Upper lobe of left lung (tissue), 6 donors: ENCODE measurements around the gene ELP4. TPM values are rescaled to one million over a fixed set of nuclear protein-coding genes. Genes with fewer than 3 reads are reported as not detected.

Experiments used
- ATAC-seq, 2 donors: fragments of 200-7000 bp; cut with Tn5 transposase; one replicate each; pipeline ENCODE4 v1.9.1; 2022; ENCODE audit warnings: mild to moderate bottlenecking in 2 of 2, moderate library complexity in 2 of 2; ENCODE audit not compliant: low FRiP score in 2 of 2
- DNase-seq, 2 donors: peaks; one replicate each; pipeline ENCODE4 v3.0.0-alpha.2; 2019 to 2020
- H3K27ac ChIP-seq, 4 donors: fragments of 200-600 bp; sonication (generic); one replicate each; pipeline ENCODE4 v1.5.1; 2016 to 2019
- H3K27me3 ChIP-seq, 4 donors: fragments of 200-600 bp; sonication (generic); one replicate each; pipeline ENCODE4 v1.5.1; 2017 to 2019
- H3K36me3 ChIP-seq, 4 donors: fragments of 200-600 bp; sonication (generic); one replicate each; pipeline ENCODE4 v1.5.1; 2016 to 2019
- H3K4me1 ChIP-seq, 4 donors: fragments of 200-600 bp; sonication (generic); one replicate each; pipeline ENCODE4 v1.5.1; 2018 to 2019
- H3K4me3 ChIP-seq, 4 donors: fragments of 200-600 bp; sonication (generic); one replicate each; pipeline ENCODE4 v1.5.1; 2017 to 2019; ENCODE audit warnings: mild to moderate bottlenecking in 2 of 4, moderate library complexity in 1 of 4
- H3K9me3 ChIP-seq, 4 donors: fragments of 200-600 bp; sonication (generic); one replicate each; pipeline ENCODE4 v1.5.1; 2018 to 2019
- CTCF ChIP-seq, 6 experiments: fragments of 450-650 bp in 4 of 6; fragments of 200-600 bp in 2 of 6; sonication (generic) in 2 of 6; IDR thresholded peaks; one replicate each; pipeline ENCODE4 v1.5.1; 2016 to 2019; ENCODE audit warnings: antibody characterized with exemption in 6 of 6
- EP300 ChIP-seq, 4 donors: sonication (generic); formaldehyde crosslinking; IDR thresholded peaks; one replicate each; pipeline ENCODE4 v1.5.1; 2017; ENCODE audit warnings: antibody characterized with exemption in 4 of 4, control low read depth in 2 of 4
- POLR2A ChIP-seq, 4 donors: fragments of 450-650 bp; IDR thresholded peaks; one replicate each; pipeline ENCODE4 v1.5.1; 2016 to 2017; ENCODE audit warnings: antibody characterized with exemption in 4 of 4, mild to moderate bottlenecking in 2 of 4
- POLR2AphosphoS5 ChIP-seq, 2 donors: sonication (generic); formaldehyde crosslinking; IDR thresholded peaks; one replicate each; pipeline ENCODE4 v1.5.1; 2017; ENCODE audit warnings: antibody characterized with exemption in 2 of 2
- WGBS, 2 donors: methylation state at CpG; one replicate each; pipeline ENCODE4 v1.1.5; 2017 to 2018; 5-methylcytosine and 5-hydroxymethylcytosine counted together
- total RNA-seq, 6 donors: library from RNA; depleted of rRNA in 4 of 6; stranded (reverse); fragments of >200 nt in 4 of 6; gene quantifications; one replicate each; pipeline versions ENCODE4 v1.1.0 to v1.2.1, GENCODE V29; 2016 to 2021
- donor health status: DM: no; HTN: no; CAD: no; lungs with moderate emphysema.
- donor health status: DM: no; HTN: yes; CAD: no; lungs with severe emphysema.

The ELP4 gene
- total RNA-seq, 6 donors from 2014 or later = 6.3 to 34.7 (median 18.6) TPM

DNA sequence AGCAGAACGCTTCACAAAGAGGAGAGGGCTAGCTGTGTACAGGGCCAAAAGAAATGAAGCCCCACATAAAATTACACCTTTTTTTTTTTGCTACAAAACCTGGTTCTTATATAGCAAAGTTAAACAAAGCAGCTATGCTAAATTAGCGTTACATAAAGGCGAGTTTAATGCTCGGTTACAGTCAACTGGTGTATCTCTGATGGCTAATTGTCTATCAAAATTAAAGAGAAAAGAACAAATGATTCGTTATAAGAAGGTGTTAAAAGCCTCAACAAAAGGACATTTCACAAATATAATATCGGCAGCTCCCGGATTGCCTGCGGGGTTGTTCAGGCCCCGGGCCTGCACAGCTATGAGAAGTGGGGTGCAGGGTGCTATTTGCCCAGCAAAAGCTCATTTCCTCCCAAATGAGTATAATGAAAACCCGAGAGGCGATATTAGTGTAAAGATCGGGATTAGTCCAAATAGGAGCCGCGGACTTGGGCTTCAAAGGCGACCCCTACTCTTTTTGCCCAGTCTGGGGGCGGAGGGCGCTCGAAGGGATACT lies 314.8 kb downstream of the ELP4 start:
- ATAC-seq = no peak
- peaks cover 2 to 95% (median 54%) of the 10 kb centered on the region in 4 donors for H3K27me3 ChIP-seq
- DNase-seq = no peak

GRCh38 chr11:31824879-31825837 lies 315.6 kb downstream of the ELP4 start:
- TF ChIP-seq EP300 (IDR thresholded peaks at IDR 0.05) = no peak
- no peak for TF ChIP-seq CTCF (IDR thresholded peaks at IDR 0.05)
- no peak for TF ChIP-seq POLR2AphosphoS5 (IDR thresholded peaks at IDR 0.05)
- TF ChIP-seq POLR2A (IDR thresholded peaks at IDR 0.05) = no peak
- no peaks in the 10 kb centered on the region for H3K9me3 ChIP-seq
- H3K4me3 ChIP-seq = no peak overlapping the region
- peaks cover 2 to 92% (median 48%) of the 10 kb centered on the region in 4 donors for H3K27me3 ChIP-seq
- no peak overlapping the region for H3K27ac ChIP-seq
- no peaks in the 10 kb centered on the region for H3K36me3 ChIP-seq
- H3K4me1 ChIP-seq = peaks cover 0 to 27% (median 3%) of the 10 kb centered on the region in 4 donors
- DNase-seq (peak in 1 of 2 donors; percentile 63), ATAC-seq (no peak)
- WGBS, 2 donors = 11 to 14% methylated on average over 40 to 52 of the region's 52 CpGs

More for the DNA sequence above, 314.8 kb downstream of the ELP4 start:
- Histone ChIP-seq H3K9me3 (no peaks in the 10 kb centered on the region), H3K36me3 (no peaks in the 10 kb centered on the region), H3K4me3 (no peak overlapping the region), H3K27ac (no peak overlapping the region), H3K4me1 (peaks cover 0 to 34% (median 3%) of the 10 kb centered on the region in 4 donors)
- TF ChIP-seq POLR2A (IDR thresholded peaks at IDR 0.05) (no peak), EP300 (IDR thresholded peaks at IDR 0.05) (no peak), CTCF (IDR thresholded peaks at IDR 0.05) (no peak), POLR2AphosphoS5 (IDR thresholded peaks at IDR 0.05) (no peak)
- 7 to 8% methylated on average over 16 to 18 of the region's 18 CpGs for WGBS, 2 donors

- DNase-seq = peak in 1 of 2 donors; percentile 79
- ATAC-seq = peak in 1 of 2 donors; percentile 28
- TF ChIP-seq POLR2AphosphoS5 (IDR thresholded peaks at IDR 0.05) (no peak), POLR2A (IDR thresholded peaks at IDR 0.05) (no peak), CTCF (IDR thresholded peaks at IDR 0.05) (no peak), EP300 (IDR thresholded peaks at IDR 0.05) (no peak)
- Histone ChIP-seq H3K27ac (no peak overlapping the region), H3K4me3 (no peak overlapping the region), H3K9me3 (no peaks in the 10 kb centered on the region), H3K4me1 (peaks cover 0 to 24% (median 3%) of the 10 kb centered on the region in 4 donors), H3K36me3 (no peaks in the 10 kb centered on the region), H3K27me3 (peaks cover 2 to 85% (median 43%) of the 10 kb centered on the region in 4 donors)
- WGBS, 2 donors = 9% methylated on average over 27 to 35 of the region's 37 CpGs
Observed at GRCh38 chr11:31825838-31826484, 316.4 kb downstream of the ELP4 start.

GRCh38 chr11:31826536-31827438 lies 317.2 kb downstream of the ELP4 start:
- Histone ChIP-seq H3K9me3 (no peaks in the 10 kb centered on the region), H3K27ac (no peak overlapping the region), H3K4me1 (peaks cover 0 to 24% (median 3%) of the 10 kb centered on the region in 4 donors), H3K4me3 (no peak overlapping the region), H3K27me3 (peaks cover 2 to 78% (median 40%) of the 10 kb centered on the region in 4 donors), H3K36me3 (no peaks in the 10 kb centered on the region)
- no peak for TF ChIP-seq POLR2AphosphoS5 (IDR thresholded peaks at IDR 0.05)
- peak in 1 of 2 donors; percentile 75 for DNase-seq
- ATAC-seq = no peak
- 10 to 13% methylated on average over 35 to 55 of the region's 55 CpGs for WGBS, 2 donors
